GM21619 (cell line): ENCODE measurements around the gene TMEM208.
A peak's percentile ranks its signal among the peaks of the same experiment; 100 is the strongest.

ENCODE experiments used
- ATAC-seq: cut with Tn5 transposase; IDR thresholded peaks from one replicate; pipeline ENCODE4 v1.9.1; 2021; ENCODE audit not compliant: unreplicated experiment

Gene TMEM208

GRCh38 chr16:67191411-67191994 lies 35.4 kb upstream of the TMEM208 start:
- ATAC-seq: no peak

GRCh38 chr16:67191995-67192681 lies 34.8 kb upstream of the TMEM208 start, which contains the start of gene E2F4:
TSS of gene E2F4 (plus strand) at chr16:67192155. CDS start at chr16:67192228, 73 bp downstream.
- ATAC-seq: peak; percentile 87

- peak; percentile 4 for ATAC-seq
Measured at GRCh38 chr16:67192781-67193361, 34.1 kb upstream of the TMEM208 start.

GRCh38 chr16:67193536-67193935 lies 33.4 kb upstream of the TMEM208 start:
- ATAC-seq: no peak

- ATAC-seq: no peak
Measured at GRCh38 chr16:67194260-67194659, 32.7 kb upstream of the TMEM208 start.

- no peak for ATAC-seq
Measured at GRCh38 chr16:67195676-67196075, 31.3 kb upstream of the TMEM208 start.

- no peak for ATAC-seq
Measured at GRCh38 chr16:67196881-67197280, 30.0 kb upstream of the TMEM208 start.

GRCh38 chr16:67197704-67198103 lies 29.2 kb upstream of the TMEM208 start:
- no peak for ATAC-seq

GRCh38 chr16:67198238-67198734 lies 28.6 kb upstream of the TMEM208 start:
- no peak for ATAC-seq

GRCh38 chr16:67199011-67199807 lies 27.7 kb upstream of the TMEM208 start, which contains the start of gene ELMO3:
TSS of gene ELMO3 (plus strand) at chr16:67199131. CDS start at chr16:67199327, 196 bp downstream.
- no peak for ATAC-seq

- no peak for ATAC-seq
Measured at GRCh38 chr16:67199808-67200198, 27.1 kb upstream of the TMEM208 start.

GRCh38 chr16:67200491-67200890 lies 26.4 kb upstream of the TMEM208 start:
- ATAC-seq: no peak

GRCh38 chr16:67201411-67202345 lies 25.3 kb upstream of the TMEM208 start:
- ATAC-seq: no peak

- ATAC-seq: no peak
Measured at GRCh38 chr16:67202426-67202825, 24.5 kb upstream of the TMEM208 start.

- ATAC-seq: no peak
Measured at GRCh38 chr16:67202956-67203493, 23.9 kb upstream of the TMEM208 start.

- no peak for ATAC-seq
Measured at GRCh38 chr16:67204076-67204475, 22.9 kb upstream of the TMEM208 start.

GRCh38 chr16:67206129-67206837 lies 20.6 kb upstream of the TMEM208 start:
- ATAC-seq: no peak

- ATAC-seq: no peak
Measured at GRCh38 chr16:67206838-67207248, 20.1 kb upstream of the TMEM208 start.
